Nephron (organoid): Measurements from ENCODE around the gene CHP2.

ENCODE experiments used
- H3K27ac Mint-ChIP-seq, 3 experiments: 2 replicates each; pipeline ENCODE4 v1.8.0; 2020; ENCODE audit warnings: mixed read lengths in 3 of 3, mild to moderate bottlenecking in 2 of 3, moderate library complexity in 1 of 3
- H3K27me3 Mint-ChIP-seq: 2 replicates; pipeline ENCODE4 v1.8.0; 2021; ENCODE audit warnings: low read depth, mild to moderate bottlenecking, moderate library complexity, mixed read lengths
- H3K36me3 Mint-ChIP-seq: 2 replicates; pipeline ENCODE4 v1.8.0; 2020; ENCODE audit warnings: low read depth, mixed read lengths
- H3K4me1 Mint-ChIP-seq: 2 replicates; pipeline ENCODE4 v1.8.0; 2020; ENCODE audit warnings: mixed read lengths
- H3K4me3 Mint-ChIP-seq, 3 experiments: 2 replicates each; pipeline ENCODE4 v1.8.0; 2020; ENCODE audit warnings: mild to moderate bottlenecking in 3 of 3, mixed read lengths in 3 of 3, moderate library complexity in 2 of 3
- H3K9me3 Mint-ChIP-seq: 2 replicates; pipeline ENCODE4 v1.8.0; 2020; ENCODE audit warnings: mixed read lengths
- CTCF ChIP-seq, 3 experiments: fragments of 200-600 bp; sonication (generic); IDR thresholded peaks; one replicate each; pipeline ENCODE4 v1.5.0; 2021; ENCODE audit warnings: antibody characterized with exemption in 3 of 3; ENCODE audit not compliant: unreplicated experiment in 3 of 3

The CHP2 gene

GRCh38 chr16:23788685-23789084 is 33.9 kb downstream of the CHP2 start:
- Mint-ChIP-seq H3K36me3 (no peaks in the 10 kb centered on the region), H3K4me1 (no peaks in the 10 kb centered on the region), H3K4me3 (no peak overlapping the region), H3K27me3 (peaks cover 26% of the 10 kb centered on the region), H3K27ac (no peak overlapping the region), H3K9me3 (no peaks in the 10 kb centered on the region)
- TF ChIP-seq CTCF (IDR thresholded peaks at IDR 0.05; ENCODE audit: unreplicated experiment in 3 of 3) = no peak

GRCh38 chr16:23795378-23795777 is 40.6 kb downstream of the CHP2 start:
- Mint-ChIP-seq H3K27ac (no peak overlapping the region), H3K4me1 (no peaks in the 10 kb centered on the region), H3K27me3 (peaks cover 10% of the 10 kb centered on the region), H3K9me3 (no peaks in the 10 kb centered on the region), H3K36me3 (no peaks in the 10 kb centered on the region), H3K4me3 (no peak overlapping the region)
- TF ChIP-seq CTCF (IDR thresholded peaks at IDR 0.05; ENCODE audit: unreplicated experiment in 3 of 3) = no peak

GRCh38 chr16:23796941-23797340 is 42.1 kb downstream of the CHP2 start:
- TF ChIP-seq CTCF (IDR thresholded peaks at IDR 0.05; ENCODE audit: unreplicated experiment in 3 of 3) = no peak
- H3K36me3 Mint-ChIP-seq = no peaks in the 10 kb centered on the region
- no peak overlapping the region for H3K4me3 Mint-ChIP-seq
- H3K27ac Mint-ChIP-seq = no peak overlapping the region
- H3K9me3 Mint-ChIP-seq = no peaks in the 10 kb centered on the region
- H3K4me1 Mint-ChIP-seq = no peaks in the 10 kb centered on the region
- H3K27me3 Mint-ChIP-seq = peaks cover 10% of the 10 kb centered on the region

GRCh38 chr16:23801378-23801777 is 46.6 kb downstream of the CHP2 start:
- no peak overlapping the region for H3K27ac Mint-ChIP-seq
- H3K4me1 Mint-ChIP-seq = no peaks in the 10 kb centered on the region
- no peaks in the 10 kb centered on the region for H3K9me3 Mint-ChIP-seq
- no peak overlapping the region for H3K4me3 Mint-ChIP-seq
- peak; percentile 30 to 59 (median 41) for TF ChIP-seq CTCF (IDR thresholded peaks at IDR 0.05; ENCODE audit: unreplicated experiment in 3 of 3)
- no peaks in the 10 kb centered on the region for H3K36me3 Mint-ChIP-seq
- H3K27me3 Mint-ChIP-seq = peaks cover 17% of the 10 kb centered on the region

GRCh38 chr16:23802776-23803175 is 48.0 kb downstream of the CHP2 start:
- no peaks in the 10 kb centered on the region for H3K36me3 Mint-ChIP-seq
- no peaks in the 10 kb centered on the region for H3K4me1 Mint-ChIP-seq
- no peak for TF ChIP-seq CTCF (IDR thresholded peaks at IDR 0.05; ENCODE audit: unreplicated experiment in 3 of 3)
- H3K9me3 Mint-ChIP-seq = no peaks in the 10 kb centered on the region
- no peak overlapping the region for H3K27ac Mint-ChIP-seq
- H3K27me3 Mint-ChIP-seq = peaks cover 12% of the 10 kb centered on the region
- no peak overlapping the region for H3K4me3 Mint-ChIP-seq

- no peaks in the 10 kb centered on the region for H3K9me3 Mint-ChIP-seq
- H3K36me3 Mint-ChIP-seq = no peaks in the 10 kb centered on the region
- H3K27me3 Mint-ChIP-seq = peaks cover 20% of the 10 kb centered on the region
- peak in 2 of 3 experiments; percentile 13 to 40 for TF ChIP-seq CTCF (IDR thresholded peaks at IDR 0.05; ENCODE audit: unreplicated experiment in 3 of 3)
- no peak overlapping the region for H3K4me3 Mint-ChIP-seq
- H3K4me1 Mint-ChIP-seq = no peaks in the 10 kb centered on the region
- H3K27ac Mint-ChIP-seq = no peak overlapping the region
These were observed 48.8 kb downstream of the CHP2 start for GRCh38 chr16:23803591-23804123.
